AG09309 (cell line): ENCODE data around the gene HAPLN3.
A peak's percentile ranks its signal among the peaks of the same experiment; 100 is the strongest.

Source experiments
- DNase-seq: peaks from one replicate; pipeline ENCODE4 v3.0.0-alpha.2; 2010; ENCODE audit warnings: low read depth
- H3K4me3 ChIP-seq: 2 replicates; pipeline ENCODE4 v1.5.1; 2011; ENCODE audit warnings: mild to moderate bottlenecking, low read depth, low read length, moderate library complexity; ENCODE audit not compliant: control insufficient read depth
- TF ChIP-seq, protein P1 (sequence below): IDR thresholded peaks from 2 replicates; pipeline ENCODE4 v1.5.1; 2011; ENCODE audit warnings: mild to moderate bottlenecking, low read depth, low read length, inconsistent platforms; ENCODE audit not compliant: insufficient read depth, control insufficient read depth; ENCODE audit errors: missing control alignments

The HAPLN3 gene

DNA sequence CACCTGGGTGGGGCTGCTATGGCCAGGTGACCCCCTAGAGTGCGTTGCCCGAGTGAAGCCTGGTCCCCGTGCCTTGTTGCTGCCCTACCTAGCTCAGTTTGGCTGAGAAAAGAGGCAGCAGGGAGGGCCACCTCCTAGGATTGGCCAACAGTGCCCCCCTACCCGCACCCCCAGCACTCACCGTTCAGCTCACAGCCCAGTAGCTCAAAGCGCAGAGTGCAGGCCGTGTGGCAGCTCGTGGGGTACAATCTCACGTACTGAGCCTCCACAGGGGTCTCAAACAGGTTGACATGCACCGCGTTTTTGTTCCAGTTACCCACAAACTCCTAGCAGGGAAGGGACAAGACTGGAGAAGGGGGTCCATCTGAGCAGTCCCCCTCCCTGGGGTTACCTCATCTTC, 10.2 kb upstream of the HAPLN3 start:
- DNase-seq, result no peak
- H3K4me3 ChIP-seq, result no peak overlapping the region
- TF ChIP-seq, protein P1, sequence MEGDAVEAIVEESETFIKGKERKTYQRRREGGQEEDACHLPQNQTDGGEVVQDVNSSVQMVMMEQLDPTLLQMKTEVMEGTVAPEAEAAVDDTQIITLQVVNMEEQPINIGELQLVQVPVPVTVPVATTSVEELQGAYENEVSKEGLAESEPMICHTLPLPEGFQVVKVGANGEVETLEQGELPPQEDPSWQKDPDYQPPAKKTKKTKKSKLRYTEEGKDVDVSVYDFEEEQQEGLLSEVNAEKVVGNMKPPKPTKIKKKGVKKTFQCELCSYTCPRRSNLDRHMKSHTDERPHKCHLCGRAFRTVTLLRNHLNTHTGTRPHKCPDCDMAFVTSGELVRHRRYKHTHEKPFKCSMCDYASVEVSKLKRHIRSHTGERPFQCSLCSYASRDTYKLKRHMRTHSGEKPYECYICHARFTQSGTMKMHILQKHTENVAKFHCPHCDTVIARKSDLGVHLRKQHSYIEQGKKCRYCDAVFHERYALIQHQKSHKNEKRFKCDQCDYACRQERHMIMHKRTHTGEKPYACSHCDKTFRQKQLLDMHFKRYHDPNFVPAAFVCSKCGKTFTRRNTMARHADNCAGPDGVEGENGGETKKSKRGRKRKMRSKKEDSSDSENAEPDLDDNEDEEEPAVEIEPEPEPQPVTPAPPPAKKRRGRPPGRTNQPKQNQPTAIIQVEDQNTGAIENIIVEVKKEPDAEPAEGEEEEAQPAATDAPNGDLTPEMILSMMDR, result no peak

DNA sequence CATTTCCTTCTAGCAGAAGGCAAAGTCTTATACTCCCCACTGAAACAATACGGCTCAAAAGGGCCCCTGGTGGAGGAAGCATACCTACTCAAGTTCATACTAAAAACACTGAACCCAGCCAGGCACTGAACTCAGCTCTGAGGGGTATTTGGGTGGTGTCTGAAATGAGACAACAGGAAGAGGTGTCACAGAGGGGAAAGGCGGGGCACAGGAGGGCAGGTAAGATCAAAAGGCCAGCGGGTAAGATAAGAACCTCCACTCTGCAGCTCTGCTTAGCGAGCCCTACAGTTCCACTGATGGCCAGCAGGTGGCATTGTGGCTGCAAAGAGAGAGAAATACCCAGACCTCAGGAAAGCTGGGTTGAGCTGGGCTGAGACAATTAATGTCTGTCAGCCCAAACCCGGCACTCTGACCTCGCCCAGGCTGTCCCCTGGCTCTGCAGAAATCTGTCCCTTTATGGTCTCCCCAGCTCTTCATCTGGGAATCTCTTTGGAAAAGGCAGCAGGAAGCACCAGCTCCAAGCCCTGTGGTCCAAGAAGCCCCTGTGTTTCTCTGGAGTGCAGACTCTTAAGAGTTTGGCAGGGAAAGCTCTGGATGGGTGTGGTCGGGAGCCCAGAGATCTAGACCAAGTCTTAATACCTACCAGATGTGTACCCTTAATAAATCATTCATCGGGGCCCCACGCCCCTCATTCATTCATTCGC, 9.4 kb upstream of the HAPLN3 start:
- TF ChIP-seq, protein P1, result peak; percentile 95
- DNase-seq, result peak; percentile 33
- H3K4me3 ChIP-seq, result no peak overlapping the region

DNA sequence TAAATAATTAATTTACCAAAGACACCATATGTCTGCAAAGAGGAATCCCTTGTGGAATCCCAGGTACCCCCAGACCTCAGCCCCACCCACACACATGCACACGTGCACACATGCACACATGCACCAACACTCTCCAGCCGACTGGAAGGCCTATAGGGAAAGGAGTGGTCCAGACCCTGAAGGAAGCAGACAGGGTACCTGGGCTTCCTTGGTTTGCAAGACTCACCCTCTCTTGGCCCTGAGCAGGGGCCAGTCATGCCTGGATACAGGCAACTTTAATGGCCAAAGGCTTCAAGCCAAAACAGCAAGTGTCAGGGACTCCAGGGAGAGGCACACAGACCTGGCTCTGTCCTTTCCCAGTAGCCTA, 8.9 kb upstream of the HAPLN3 start:
- no peak for DNase-seq
- TF ChIP-seq, protein P1, result no peak

DNA sequence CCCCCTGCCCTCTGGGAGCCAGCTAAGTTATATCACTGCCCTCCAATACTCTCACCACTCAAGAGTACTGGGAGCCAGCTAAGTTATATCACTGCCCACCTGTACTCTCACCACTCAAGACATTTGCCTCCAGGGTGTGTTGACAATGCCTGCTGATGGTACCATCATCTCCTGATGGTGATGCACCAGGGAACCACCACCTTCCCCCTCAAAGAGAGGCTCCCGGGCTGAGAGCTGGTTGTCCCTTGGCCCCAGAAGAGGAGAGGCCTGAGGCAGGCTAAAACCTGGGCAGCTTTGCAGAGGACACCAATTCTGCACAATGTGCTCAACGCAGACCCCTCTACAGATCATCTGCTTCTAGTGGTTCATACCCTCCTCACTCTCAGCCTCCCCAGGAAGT, 7.5 kb upstream of the HAPLN3 start:
- TF ChIP-seq, protein P1, result no peak
- DNase-seq, result no peak
- H3K4me3 ChIP-seq, result no peak overlapping the region

More for the DNA sequence above, 8.9 kb upstream of the HAPLN3 start:
- H3K4me3 ChIP-seq, result no peak overlapping the region

DNA sequence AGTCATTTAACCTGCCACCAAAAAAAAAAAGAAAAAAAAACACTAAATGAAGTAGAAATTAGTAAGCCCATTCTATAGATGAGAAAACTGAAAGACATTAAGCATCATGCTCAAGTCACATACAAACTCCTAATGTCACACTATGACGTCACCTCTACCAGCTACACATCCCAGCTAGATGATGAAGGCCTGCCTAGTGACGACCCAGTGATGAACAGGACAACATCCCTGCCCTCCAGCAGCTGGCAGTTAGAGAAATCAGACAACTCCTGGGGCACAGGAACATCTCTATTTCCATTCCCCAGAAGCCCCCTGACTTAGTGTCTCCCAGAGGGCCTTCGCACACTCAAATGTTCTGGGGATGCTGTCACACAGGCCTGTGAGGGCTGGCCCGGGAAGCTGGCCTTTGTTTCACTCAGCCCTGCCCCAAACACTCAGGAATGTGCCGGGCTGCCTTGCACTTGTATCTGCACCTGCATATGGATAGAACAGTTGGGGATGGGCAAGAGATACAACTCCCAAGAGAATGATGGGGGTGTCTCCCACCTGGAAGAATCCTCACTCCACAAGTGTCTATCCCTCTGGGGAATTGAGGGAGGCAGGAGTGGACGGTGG, 7.0 kb upstream of the HAPLN3 start:
- TF ChIP-seq, protein P1, result no peak
- DNase-seq, result no peak
- H3K4me3 ChIP-seq, result no peak overlapping the region

DNA sequence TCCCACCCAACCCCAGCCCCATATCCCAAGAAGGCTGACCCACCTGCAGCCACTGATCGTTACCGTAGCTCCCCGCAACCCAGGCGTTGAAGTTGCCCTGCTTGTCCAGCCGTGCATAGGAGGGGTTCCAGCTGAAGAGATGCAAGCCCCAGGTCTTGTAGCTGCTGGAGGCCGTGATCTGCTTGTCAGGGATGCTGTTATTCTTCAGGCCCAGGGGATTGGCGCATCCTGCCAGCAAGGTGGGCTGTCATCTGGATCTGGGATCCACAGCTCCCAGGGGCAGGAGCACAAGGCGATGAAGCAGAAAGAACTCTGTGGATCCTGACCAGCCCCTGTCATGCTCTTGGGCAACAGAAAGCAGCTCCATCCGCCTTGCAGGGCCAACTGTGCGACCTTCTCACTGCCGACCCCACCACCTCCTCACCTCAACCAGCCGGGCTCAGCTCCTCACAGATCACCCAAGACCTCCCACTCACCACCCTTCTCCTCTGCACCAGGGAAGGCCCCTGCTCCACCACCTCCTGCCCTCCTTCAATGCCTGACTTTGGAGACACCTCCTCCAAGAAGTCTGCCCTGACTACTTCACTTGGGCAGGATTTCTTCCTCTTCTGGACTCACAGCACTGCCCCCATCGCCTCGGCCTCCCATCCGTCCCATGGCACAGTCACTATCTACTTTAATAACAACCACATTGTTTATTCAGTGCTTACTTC, 6.3 kb upstream of the HAPLN3 start:
- DNase-seq, result no peak
- TF ChIP-seq, protein P1, result no peak
- no peak overlapping the region for H3K4me3 ChIP-seq
